Measurements from ENCODE around the gene KRTAP5-7. TPM values are rescaled to one million over a fixed set of nuclear protein-coding genes. Genes with fewer than 3 reads are reported as not detected.
"Not testable (repeated sequence)": the region's sequence is repeated elsewhere in the genome, so short reads cannot be mapped to it uniquely, and the experiment has no call there.

Gene KRTAP5-7
- total RNA-seq, 6 experiments from 2014 or later, result not detected

DNA sequence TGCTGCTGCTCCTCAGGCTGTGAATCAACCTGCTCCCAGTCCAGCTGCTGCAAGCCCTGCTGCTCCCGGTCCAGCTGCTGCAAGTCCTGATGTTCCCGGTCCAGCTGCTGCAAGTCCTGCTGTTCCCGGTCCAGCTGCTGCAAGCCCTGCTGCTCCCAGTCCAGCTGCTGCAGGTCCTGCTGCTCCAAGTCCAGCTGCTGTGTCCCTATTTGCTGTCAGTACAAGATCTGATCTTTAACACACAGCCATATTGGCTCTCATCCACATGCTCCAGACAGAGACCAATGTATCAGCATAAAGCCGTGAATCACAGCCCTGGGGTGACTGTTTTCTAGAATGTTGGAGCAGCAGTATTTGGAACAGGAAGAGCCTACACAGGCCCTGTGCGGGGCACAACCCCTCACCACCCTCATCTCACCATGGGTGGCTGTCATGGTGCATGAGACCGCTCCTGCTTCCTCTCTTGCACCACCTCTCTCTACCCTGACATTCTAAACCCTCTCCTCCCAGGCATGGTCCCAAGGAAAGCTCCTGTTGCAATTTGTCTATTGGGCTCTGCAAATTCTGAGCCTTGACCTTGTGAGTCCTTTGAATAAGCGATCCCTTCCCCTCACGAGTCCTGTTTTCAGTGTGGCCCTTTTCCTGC lies 41.8 kb downstream of the KRTAP5-7 start:
- H3K4me3 Mint-ChIP-seq, result no peak overlapping the region
- TF ChIP-seq, protein P1, sequence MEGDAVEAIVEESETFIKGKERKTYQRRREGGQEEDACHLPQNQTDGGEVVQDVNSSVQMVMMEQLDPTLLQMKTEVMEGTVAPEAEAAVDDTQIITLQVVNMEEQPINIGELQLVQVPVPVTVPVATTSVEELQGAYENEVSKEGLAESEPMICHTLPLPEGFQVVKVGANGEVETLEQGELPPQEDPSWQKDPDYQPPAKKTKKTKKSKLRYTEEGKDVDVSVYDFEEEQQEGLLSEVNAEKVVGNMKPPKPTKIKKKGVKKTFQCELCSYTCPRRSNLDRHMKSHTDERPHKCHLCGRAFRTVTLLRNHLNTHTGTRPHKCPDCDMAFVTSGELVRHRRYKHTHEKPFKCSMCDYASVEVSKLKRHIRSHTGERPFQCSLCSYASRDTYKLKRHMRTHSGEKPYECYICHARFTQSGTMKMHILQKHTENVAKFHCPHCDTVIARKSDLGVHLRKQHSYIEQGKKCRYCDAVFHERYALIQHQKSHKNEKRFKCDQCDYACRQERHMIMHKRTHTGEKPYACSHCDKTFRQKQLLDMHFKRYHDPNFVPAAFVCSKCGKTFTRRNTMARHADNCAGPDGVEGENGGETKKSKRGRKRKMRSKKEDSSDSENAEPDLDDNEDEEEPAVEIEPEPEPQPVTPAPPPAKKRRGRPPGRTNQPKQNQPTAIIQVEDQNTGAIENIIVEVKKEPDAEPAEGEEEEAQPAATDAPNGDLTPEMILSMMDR (IDR thresholded peaks at IDR 0.05), result no peak
- peaks cover 8% of the 10 kb centered on the region; the same call in 1 of the 2 replicates for H3K4me1 Mint-ChIP-seq (ENCODE audit: low read depth)
- peaks cover 35% of the 10 kb centered on the region for H3K27me3 Mint-ChIP-seq (ENCODE audit: insufficient read depth)
- H3K36me3 Mint-ChIP-seq (ENCODE audit: low read depth), result no peaks in the 10 kb centered on the region
- H3K9me3 Mint-ChIP-seq, result no peaks in the 10 kb centered on the region
- DNase-seq, result peak; percentile 60
- no peak overlapping the region for H3K27ac Mint-ChIP-seq

DNA sequence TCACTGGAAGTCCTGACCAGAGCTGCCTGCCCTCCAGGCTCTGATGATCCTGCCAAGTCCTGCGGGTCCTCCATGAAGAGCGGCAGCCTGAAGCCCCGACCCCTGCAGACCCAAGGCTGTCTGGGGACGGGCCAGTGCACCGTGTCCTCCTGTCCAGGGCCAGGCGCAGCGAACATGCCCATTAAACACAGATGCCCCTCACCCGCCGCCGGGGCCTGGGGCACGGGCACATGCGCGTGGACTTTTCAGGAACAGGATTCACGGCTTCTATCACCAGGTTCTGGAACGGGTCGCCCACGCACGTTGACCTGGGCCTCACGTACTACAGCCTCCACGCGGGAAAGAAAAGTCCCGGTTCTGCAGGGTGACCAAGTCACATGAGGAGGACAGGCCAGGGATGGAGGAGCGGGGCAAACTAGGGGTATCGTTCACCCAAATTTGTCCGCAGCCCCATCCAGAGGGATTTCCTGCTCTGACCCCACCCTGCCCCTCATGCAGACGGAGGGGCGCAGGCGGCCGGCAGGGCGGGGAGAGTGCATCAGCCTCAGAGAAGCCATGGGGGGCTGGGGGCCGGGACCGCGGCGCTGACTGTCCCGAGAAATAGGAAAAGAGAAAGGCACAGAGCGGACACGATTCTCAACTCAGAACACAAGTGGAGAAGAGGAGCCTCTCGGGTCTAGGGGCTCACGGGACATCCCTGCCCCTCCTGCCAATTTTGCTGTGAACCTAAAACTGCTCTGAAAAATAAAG lies 44.2 kb downstream of the KRTAP5-7 start:
- not testable (repeated sequence) for H3K4me3 Mint-ChIP-seq; H3K27ac Mint-ChIP-seq; H3K36me3 Mint-ChIP-seq (ENCODE audit: low read depth); DNase-seq; H3K4me1 Mint-ChIP-seq (ENCODE audit: low read depth); H3K9me3 Mint-ChIP-seq
- H3K27me3 Mint-ChIP-seq (ENCODE audit: insufficient read depth), result peaks cover 33% of the 10 kb centered on the region

DNA sequence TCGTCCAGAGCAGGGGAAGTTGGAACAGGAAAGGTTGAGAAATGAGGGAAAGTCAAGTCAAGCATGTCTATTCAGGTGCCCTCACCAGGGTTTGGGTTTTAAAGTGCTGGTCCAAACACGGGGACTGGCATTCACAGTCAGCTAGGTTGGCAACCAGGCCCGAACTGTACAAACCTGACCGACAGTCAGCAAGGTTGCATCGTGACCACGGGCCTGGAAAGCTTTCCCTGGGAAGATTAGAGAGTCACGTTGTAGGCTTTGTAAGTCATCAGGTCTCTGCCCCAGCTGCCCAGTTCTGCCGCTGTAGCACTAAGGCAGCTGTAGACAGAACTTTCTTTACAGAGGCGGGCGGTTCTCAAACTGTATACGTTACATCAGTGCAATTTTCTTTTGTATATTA lies 45.7 kb downstream of the KRTAP5-7 start:
- no peak overlapping the region for H3K4me3 Mint-ChIP-seq
- no peaks in the 10 kb centered on the region for H3K9me3 Mint-ChIP-seq
- H3K4me1 Mint-ChIP-seq (ENCODE audit: low read depth), result peaks cover 8% of the 10 kb centered on the region; the same call in 1 of the 2 replicates
- H3K27ac Mint-ChIP-seq, result no peak overlapping the region
- peaks cover 29% of the 10 kb centered on the region for H3K27me3 Mint-ChIP-seq (ENCODE audit: insufficient read depth)
- no peak for DNase-seq
- TF ChIP-seq, protein P1 (IDR thresholded peaks at IDR 0.05), result no peak
- H3K36me3 Mint-ChIP-seq (ENCODE audit: low read depth), result no peaks in the 10 kb centered on the region

DNA sequence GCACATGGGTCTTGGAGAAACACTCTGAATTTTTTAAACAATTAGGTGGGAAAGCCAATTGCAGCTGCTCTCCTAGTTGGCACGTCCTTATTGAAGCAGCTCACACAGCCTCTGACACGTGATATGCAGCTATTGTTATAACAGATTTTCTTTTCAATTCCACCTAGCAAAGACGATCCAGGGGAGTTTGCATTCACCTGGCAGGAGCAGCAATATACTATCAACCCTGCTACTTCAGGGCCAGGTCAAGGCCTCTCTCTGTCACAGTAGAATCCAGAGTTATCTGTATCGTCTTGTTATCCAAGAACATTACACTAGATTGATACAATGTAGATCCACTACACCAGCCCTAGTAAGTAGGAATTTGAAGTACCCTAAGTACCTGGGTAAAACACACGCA lies 47.4 kb downstream of the KRTAP5-7 start:
- no peak overlapping the region for H3K4me3 Mint-ChIP-seq
- no peaks in the 10 kb centered on the region for H3K36me3 Mint-ChIP-seq (ENCODE audit: low read depth)
- H3K27me3 Mint-ChIP-seq (ENCODE audit: insufficient read depth), result peaks cover 21% of the 10 kb centered on the region
- H3K9me3 Mint-ChIP-seq, result no peaks in the 10 kb centered on the region
- no peaks in the 10 kb centered on the region; the same call in 1 of the 2 replicates for H3K4me1 Mint-ChIP-seq (ENCODE audit: low read depth)
- no peak overlapping the region for H3K27ac Mint-ChIP-seq
- TF ChIP-seq, protein P1 (IDR thresholded peaks at IDR 0.05), result no peak
- no peak for DNase-seq

DNA sequence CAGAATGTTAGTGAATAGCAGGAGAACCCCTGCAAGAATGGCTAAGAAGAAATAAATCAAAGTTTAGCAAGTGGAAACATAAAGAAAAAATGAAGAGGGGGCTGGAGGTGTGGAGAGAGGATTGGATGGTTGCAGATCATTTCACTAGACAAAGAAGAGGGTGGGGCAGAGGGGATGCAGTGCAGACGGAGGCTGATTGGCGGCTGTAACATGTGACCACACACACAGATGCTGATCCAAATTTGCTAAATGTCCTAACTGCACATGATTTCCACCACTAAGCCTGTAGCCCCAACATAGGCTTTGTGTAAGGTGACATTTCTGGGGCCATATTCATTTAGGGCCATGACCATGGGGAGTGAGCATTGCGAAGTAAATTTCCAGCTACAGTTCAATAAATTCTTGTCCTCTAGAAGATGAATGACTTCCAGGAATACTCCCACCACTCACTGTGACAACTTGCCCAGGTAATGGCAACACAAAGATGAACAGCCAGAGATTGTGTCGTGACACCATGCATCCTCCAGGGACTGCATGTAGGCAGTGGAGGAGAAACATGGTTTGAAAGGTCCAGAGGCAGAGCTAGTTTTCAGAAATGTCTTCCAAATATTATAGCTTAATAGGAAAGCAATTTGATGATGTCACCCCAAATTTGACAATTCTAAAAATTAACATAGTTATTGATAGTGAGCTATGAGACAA lies 48.8 kb downstream of the KRTAP5-7 start:
- TF ChIP-seq, protein P1 (IDR thresholded peaks at IDR 0.05), result no peak
- Mint-ChIP-seq H3K4me3 (no peak overlapping the region), H3K27me3 (ENCODE audit: insufficient read depth) (peaks cover 17% of the 10 kb centered on the region), H3K36me3 (ENCODE audit: low read depth) (no peaks in the 10 kb centered on the region), H3K9me3 (no peaks in the 10 kb centered on the region), H3K4me1 (ENCODE audit: low read depth) (peaks cover 13% of the 10 kb centered on the region), H3K27ac (no peak overlapping the region)
- no peak for DNase-seq

DNA sequence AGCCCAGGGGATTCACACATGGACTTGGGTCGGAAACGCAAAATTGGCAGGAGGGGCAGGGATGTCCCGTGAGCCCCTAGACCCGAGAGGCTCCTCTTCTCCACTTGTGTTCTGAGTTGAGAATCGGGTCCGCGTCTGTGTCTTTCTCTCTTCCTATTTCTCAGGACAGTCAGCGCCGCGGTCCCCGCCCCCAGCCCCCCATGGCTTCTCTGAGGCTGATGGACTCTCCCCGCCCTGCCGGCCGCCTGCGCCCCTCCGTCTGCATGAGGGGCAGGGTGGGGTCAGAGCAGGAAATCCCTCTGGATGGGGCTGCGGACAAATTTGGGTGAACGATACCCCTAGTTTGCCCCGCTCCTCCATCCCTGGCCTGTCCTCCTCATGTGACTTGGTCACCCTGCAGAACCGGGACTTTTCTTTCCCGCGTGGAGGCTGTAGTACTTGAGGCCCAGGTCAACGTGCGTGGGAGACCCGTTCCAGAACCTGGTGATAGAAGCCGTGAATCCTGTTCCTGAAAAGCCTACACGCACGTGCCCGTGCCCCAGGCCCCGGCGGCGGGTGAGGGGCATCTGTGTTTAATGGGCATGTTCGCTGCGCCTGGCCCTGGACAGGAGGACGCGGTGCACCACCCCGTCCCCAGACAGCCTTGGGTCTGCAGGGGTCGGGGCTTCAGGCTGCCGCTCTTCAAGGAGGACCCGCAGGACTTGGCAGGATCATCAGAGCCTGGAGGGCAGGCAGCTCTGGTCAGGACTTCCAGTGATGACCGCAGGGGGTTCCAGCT lies 49.8 kb downstream of the KRTAP5-7 start:
- not testable (repeated sequence) for H3K27ac Mint-ChIP-seq; H3K36me3 Mint-ChIP-seq (ENCODE audit: low read depth)
- peaks cover 20% of the 10 kb centered on the region for H3K27me3 Mint-ChIP-seq (ENCODE audit: insufficient read depth)

More for the DNA sequence above, 49.8 kb downstream of the KRTAP5-7 start:
- peaks cover 18% of the 10 kb centered on the region for H3K4me1 Mint-ChIP-seq (ENCODE audit: low read depth)
- not testable (repeated sequence) for H3K4me3 Mint-ChIP-seq, H3K9me3 Mint-ChIP-seq, DNase-seq
